HG03175 (cell line): Measurements from ENCODE around the gene NECTIN1.

ENCODE experiments used
- ATAC-seq: cut with Tn5 transposase; IDR thresholded peaks from one replicate; pipeline ENCODE4 v1.9.1; 2021; ENCODE audit warnings: mild to moderate bottlenecking, moderate library complexity; ENCODE audit not compliant: unreplicated experiment

Gene NECTIN1

GRCh38 chr11:119714189-119714588 is 14.8 kb downstream of the NECTIN1 start:
- no peak for ATAC-seq

DNA sequence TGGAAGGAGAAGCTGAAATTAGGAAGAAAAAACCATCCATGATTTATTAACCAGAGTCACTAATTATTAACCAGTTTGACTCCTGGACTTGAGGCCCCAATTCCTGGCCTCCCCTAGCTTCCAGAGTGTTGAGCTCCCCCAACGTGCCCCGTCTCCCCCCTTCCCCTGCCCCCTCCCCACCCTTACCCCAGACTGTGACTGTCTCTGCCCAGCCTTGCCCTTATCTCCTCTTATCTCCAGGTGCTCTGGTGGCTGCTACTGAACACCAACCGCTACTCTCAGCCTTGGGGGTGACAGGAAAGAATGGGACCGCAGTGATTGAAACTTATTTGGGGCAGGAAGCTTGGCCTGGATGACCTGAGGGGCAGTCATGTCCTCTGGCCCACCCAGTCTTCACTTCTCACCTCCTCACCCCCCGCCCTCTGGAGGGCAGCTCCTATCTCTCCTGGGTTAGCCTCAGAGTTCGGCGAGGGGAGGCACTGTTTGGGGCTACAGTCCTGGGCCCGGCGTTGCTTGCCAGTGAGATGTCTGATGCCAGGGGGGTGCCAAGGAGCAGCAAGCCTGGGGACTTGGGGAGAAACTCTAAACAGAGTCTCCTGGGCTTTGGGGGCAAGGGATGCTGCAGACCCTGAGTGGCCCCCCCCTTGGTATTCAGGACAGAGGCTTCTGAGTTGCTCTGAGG is 15.5 kb downstream of the NECTIN1 start:
- ATAC-seq: no peak

DNA sequence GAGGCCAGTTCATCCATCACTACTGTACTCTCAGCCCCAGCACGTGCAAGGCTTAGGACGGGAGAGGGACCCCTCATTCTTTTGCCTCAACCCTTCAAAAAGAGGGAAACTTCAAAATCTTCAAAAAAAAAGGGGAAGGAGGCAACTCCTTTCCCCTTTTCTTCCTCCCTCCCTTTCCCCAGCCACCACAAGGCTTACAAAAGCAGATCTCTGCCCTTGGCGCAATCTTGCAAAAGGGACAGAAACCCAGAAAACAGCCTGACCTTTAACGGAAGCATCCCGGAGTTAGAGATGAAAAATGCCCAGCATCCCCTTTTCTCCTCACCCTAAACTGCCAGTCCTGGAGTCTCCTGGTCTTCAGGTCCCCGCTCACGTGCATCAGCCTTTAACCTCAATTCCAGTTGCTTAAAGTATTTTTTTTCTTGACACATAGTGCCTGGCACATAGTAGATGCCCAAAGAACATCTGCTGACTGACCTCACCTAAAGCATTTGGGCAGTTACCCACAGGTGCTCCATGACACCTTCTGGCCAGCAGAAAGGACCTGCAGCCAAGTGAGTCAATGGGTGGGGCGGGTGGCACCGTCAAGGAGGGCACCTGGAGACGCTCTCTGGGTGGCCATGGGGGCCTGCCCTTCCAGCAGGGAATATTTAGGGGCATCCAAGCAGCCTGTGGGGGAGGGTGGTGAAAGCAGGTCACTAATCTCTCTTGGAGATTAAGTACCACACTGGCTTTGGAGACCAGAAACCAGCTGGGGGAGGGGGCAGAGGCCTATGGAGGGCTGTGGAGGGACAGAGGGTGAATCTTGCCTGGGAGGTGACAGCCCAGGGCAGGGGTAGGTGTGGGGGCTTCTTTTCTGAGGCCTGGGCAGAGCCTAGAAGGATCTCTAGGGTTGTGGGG is 16.3 kb downstream of the NECTIN1 start:
- ATAC-seq: no peak

DNA sequence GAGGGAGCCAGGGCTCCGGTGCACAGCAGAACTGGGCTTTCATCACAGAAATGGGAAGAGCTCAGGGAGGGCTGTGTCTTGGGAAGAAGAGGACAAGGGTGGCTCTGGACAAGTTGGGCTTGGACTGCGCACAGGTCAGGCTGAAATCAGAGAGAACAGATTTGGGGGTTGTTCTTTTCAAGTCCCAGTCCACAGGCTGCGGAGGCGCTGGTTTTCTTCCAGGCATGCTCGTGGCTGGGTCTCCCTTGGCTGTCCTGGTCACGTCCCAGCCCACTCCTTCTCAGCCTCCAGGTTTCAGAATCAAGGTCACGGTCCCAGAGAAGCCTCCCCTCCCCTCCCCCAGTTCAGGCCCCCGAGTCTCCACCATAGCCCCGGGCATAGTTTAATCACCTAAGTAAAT is 17.0 kb downstream of the NECTIN1 start:
- no peak for ATAC-seq

GRCh38 chr11:119711476-119711875 is 17.5 kb downstream of the NECTIN1 start:
- ATAC-seq: no peak

- ATAC-seq: no peak
These were observed 18.6 kb downstream of the NECTIN1 start for GRCh38 chr11:119710417-119710816.

DNA sequence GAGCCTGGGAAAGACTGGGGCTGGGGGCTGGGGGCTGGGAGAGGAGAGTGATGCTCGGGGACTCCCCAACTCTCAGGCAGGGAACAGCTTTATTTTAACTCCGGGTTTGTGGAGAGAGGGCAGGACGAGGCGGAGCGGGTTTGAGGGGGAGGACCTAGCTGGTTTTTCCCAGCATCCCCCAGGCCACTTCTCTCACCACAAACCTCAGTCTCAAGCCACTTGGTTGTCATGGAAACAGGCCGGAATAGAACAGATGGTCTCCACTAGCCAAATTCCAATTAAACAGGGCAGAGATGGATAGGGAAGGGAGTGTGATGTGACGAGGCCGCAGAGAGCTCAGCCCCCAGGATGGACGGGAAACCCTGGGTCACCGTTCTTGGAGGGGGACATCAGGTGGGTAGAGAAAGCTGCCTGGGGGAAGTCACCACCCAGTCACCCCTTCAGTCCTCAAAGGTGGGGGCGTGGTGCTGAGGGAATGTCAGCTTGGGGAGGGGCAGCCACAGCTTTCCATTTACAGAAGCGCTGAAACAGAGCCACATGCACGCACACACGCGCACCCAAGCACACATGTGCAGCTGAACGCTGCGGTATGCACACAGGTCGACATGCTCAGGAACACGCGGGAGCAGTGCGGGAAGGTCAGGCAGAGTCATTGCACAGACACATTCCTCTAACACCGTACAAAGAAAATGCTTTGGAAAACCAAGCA is 19.2 kb downstream of the NECTIN1 start:
- ATAC-seq: no peak

GRCh38 chr11:119709171-119709570 is 19.8 kb downstream of the NECTIN1 start:
- ATAC-seq: no peak

DNA sequence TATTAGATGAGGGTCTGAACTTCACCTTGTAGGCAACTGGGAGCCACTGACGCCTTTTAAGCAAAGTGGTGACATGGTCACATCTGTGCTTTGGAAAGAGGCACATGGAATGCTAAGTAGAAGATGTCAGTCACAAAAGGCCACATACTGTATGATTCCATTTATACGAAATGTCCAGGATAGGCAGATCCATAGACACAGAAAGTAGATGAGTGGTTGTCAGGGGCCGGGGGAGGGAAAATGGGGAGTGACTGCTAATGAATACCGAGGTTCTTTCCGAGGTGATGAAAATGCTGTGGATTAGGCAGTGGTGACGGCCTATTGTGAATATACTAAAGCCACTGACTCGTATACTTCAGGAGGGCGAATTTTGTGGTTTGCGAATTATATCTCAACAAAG is 20.6 kb downstream of the NECTIN1 start:
- no peak for ATAC-seq

- ATAC-seq: no peak
These were observed 22.1 kb downstream of the NECTIN1 start for GRCh38 chr11:119706887-119707286.

DNA sequence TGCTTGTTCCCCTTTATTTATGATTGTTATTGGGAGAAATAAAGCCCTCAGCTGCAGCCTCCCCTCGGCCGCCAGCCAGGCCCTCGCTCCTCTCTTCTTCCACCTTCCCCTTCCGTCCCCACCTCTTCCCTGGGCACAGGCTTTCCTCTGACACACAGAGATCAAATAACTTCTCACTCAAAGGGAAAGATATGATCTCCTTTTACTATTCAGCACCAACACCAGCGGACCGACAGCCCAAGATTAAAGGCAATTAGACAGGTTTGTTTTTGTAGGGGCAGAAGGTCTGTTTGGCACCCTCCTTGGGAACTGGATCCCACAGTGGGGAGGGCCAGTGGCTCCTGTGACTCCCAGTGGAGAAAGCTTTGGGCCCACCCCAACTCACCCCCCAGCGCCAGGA is 23.0 kb downstream of the NECTIN1 start:
- no peak for ATAC-seq

DNA sequence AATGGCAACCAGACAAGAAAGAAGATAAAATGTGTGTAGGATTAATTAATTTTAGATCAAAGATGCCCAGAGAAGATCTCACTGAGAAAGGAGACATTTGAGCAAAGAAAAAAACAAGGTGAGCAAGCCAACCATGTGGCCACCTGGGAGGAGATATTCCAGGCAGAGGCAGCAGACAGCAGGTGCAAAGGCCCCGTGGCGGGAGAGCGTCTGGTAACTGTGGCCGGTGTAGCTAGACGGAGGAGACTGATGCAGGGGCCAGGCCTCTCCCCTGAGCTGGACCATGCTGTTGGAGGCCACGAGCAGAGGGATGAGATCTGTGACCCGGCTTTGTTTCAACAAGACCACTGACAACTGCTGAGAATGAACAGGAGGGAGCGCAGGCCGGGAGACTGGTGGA is 23.6 kb downstream of the NECTIN1 start:
- no peak for ATAC-seq

GRCh38 chr11:119704849-119705248 is 24.2 kb downstream of the NECTIN1 start:
- ATAC-seq: no peak

- no peak for ATAC-seq
These were observed 27.1 kb downstream of the NECTIN1 start for GRCh38 chr11:119701591-119702549.

DNA sequence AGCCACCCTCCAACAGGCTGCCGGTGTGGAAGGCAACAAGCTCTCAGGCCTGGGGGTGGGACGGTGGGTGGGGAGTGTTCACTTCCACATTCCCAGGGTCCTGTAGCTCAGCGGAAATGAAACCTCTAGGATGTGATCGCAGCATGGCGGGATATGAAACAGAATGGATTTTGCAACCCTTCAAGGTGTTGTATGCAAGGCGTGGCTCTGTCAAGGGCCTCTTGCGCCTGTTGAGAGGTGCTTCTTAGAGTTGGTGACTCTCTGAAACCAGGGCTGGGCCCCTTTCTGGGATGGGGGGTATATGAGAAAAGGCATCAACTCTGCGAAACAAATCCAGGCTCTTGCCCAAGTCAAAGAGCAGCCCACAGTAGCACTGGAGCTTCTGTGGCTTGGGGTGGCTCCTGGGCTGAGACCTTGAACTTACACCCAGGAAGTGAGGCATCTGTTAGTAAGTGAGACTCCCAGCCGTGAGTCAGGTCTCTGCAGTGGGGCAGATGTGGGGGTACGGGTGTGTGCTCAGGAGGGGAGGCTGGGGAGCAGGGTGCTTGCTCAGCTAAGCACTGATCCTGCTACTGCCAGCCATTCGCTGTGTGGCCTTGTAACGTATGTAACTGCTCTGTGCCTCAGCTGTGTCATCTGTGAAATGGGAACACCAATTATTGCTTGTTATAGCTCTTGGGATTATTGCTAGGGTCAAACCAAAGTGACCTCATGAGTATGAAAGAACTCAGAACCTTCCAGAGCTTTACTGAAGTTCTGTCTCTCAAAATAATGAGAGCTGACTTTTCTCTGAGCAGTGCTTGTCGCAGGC is 28.3 kb downstream of the NECTIN1 start:
- no peak for ATAC-seq

DNA sequence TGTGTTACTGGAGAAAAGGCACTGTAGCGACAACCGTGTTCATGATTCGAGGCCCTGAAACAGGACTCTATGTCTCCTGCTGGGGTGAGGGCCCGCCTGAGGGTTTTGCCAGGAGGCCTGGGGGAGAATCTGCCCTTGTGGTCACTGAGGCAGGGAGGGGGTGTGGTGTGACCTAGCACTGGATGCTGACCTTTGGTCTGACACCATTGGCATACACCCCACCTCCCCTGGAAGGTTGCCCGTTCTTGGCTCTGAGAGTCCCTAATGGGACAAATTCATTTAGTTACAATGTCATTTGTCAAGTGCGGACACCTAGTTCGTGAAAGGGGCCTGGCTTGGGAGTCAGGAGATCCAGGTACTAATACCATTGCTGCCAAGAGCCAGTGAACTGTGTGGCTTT is 29.0 kb downstream of the NECTIN1 start:
- no peak for ATAC-seq

DNA sequence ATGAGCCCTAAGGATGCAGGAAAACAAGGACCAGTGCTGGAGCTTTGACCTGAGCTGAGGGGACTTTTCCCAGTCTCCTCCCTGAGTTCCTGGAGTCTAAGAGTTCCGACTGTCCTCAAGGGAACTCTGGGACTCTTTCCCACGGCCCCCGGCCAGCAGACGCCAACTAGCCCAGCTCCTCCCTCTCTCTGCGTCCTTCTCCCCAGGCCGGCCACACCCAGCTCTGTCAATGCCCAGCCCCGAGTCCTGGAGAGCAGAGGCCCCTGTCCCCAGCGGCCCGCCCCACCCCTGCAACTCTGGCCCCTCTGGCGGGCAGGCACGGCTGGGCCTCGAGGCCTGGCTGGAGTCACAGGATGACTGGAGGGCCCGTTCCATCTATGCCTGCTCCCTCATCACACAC is 29.8 kb downstream of the NECTIN1 start:
- ATAC-seq: no peak

DNA sequence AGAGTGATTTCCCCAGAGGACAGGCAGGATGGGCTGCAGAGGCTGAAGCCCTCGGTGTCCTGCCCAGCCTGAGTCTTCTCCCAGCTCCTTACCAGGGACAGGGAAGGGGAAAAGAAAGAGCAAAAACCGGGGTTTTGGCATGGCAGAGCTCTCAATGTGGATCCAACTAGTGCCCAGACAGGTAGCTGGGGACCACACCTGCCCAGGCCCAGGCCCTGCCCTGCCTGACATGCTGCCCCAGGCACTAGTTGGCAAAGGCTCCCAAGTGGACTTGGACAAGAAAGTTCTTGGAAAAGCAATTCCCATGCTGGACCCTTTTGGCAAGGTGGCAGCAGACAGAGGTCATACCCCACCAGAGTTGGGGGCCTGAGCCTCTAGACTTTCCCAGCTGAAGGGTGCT is 31.1 kb downstream of the NECTIN1 start:
- no peak for ATAC-seq

DNA sequence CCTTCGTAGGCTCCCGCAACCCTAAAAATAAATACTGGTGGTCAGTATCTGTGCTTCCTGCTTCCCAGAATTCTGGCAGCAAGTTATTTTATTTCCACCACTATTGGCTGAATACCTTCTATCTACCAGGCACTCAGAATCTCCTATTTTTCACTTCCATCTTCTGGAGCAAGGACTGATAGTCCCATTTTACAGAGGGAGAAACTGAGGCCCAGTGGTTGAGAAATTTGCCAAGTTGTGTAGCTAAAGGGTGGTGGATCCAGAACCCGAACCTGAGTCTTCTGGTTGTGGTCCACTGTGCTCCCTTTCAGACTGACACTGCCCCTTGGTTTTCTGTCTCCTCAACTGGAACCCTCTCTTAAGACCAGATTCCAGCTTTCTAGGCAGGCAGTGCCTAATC is 31.6 kb downstream of the NECTIN1 start:
- no peak for ATAC-seq
